Psoas muscle (tissue), 8 donors: Measurements from ENCODE around the gene SCN5A. TPM values are rescaled to one million over a fixed set of nuclear protein-coding genes. Genes with fewer than 3 reads are reported as not detected.
A peak's percentile ranks its signal among the peaks of the same experiment; 100 is the strongest.

Experiments
- ATAC-seq, 4 donors: fragments of 200-7000 bp; cut with Tn5 transposase; one replicate each; pipeline ENCODE4 v1.9.1; 2020; ENCODE audit warnings: moderate library complexity in 3 of 4, mild to moderate bottlenecking in 2 of 4
- DNase-seq, 2 donors: peaks; one replicate each; pipeline ENCODE4 v3.0.0-alpha.2; 2020
- H3K27ac ChIP-seq: fragments of 200-600 bp; one replicate; pipeline ENCODE4 v1.8.0; 2022
- H3K27me3 ChIP-seq, 3 donors: fragments of 200-600 bp in 1 of 3; one replicate each; pipeline versions ENCODE4 v1.6.1 to v1.8.0; 2013 to 2022; ENCODE audit warnings: low read length in 2 of 3, mild to moderate bottlenecking in 2 of 3, moderate library complexity in 1 of 3; ENCODE audit not compliant: insufficient read depth in 3 of 3
- H3K36me3 ChIP-seq, 2 donors: fragments of 200-600 bp in 1 of 2; one replicate each; pipeline versions ENCODE4 v1.6.1 to v1.8.0; 2013 to 2022; ENCODE audit warnings: low read depth in 1 of 2, mild to moderate bottlenecking in 1 of 2, moderate library complexity in 1 of 2; ENCODE audit not compliant: insufficient read depth in 1 of 2
- H3K4me1 ChIP-seq: fragments of 200-600 bp; one replicate; pipeline ENCODE4 v1.8.0; 2022
- H3K4me3 ChIP-seq: fragments of 200-600 bp; one replicate; pipeline ENCODE4 v1.8.0; 2022; ENCODE audit warnings: mild to moderate bottlenecking
- H3K9me3 ChIP-seq: fragments of 200-600 bp; one replicate; pipeline ENCODE4 v1.8.0; 2022
- WGBS, 3 donors: extraction: QIAGEN DNeasy Blood & Tissue Kit; methylation state at CpG; one replicate each; pipeline versions ENCODE4 v1.1.6 to v1.1.7; 2013; 5-methylcytosine and 5-hydroxymethylcytosine counted together
- intact Hi-C, 2 donors: fragments of 100-400 bp; cut with DNase I; formaldehyde crosslinking; loops; one replicate each; pipeline versions ENCODE4 v1.11.0 to v1.14.2; 2022
- polyA plus RNA-seq, 3 donors: library from polyadenylated mRNA; stranded (reverse); fragments of 200-250 nt; gene quantifications; one replicate each; pipeline ENCODE4 v1.2.3, GENCODE V29; 2013
- total RNA-seq, 4 donors: library from RNA; stranded (reverse); fragmentation: NEBNext Ultra II Directional in 2 of 4; extraction: Animal tissue kit (Norgen Biotek cat#: 25700) in 2 of 4; gene quantifications; one replicate each; pipeline versions ENCODE4 v1.2.1 to v1.2.4, GENCODE V29; 2021 to 2023
- TF ChIP-seq, protein P1 (sequence below): fragments of 200-600 bp; IDR thresholded peaks from one replicate; pipeline ENCODE4 v1.8.0; 2022; ENCODE audit warnings: antibody characterized with exemption
- donor health status: healthy with polysubstance abuse.
- donor health status: DM: no; HTN: no; CAD: no; lungs with moderate emphysema.
- donor health status: Bipolar disorder and iron deficiency.
- donor health status: healthy.
- donor health status: DM: yes; HTN: yes; CAD: no.
- donor health status: DM: no; HTN: no; CAD: no.
- donor health status: DM: no; HTN: no; CAD: no.
- donor health status: DM: yes; HTN: yes; CAD: no.

The SCN5A gene
- total and polyA plus RNA-seq, 7 donors: 0.17 to 34.2 (median 5.7) TPM

DNA sequence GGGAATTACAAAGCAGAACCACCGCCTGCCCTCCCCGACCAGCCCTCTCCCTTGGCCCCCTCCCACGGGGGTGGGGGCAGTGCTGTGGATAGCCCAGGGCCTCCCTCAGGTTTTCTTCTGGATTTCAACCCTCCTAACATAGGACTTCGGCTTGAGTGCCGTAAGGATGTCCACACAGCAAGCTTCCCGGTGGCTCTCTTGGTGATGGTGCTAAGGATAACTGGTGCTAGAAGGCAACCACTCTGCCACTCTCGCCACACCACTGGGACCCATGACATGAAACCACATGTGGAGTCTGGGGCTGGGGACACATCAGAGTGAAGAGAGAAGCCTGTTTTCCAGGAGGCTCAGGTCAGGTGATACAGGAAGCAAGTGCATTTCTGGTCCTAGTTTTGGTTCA is 35.4 kb downstream of the SCN5A start:
- intact Hi-C loops: no loop called here
- H3K4me1 ChIP-seq: no peaks in the 10 kb centered on the region
- ATAC-seq: no peak
- H3K9me3 ChIP-seq: no peaks in the 10 kb centered on the region
- DNase-seq: peak in 1 of 2 donors; percentile 6
- 85% methylated on average over 7 of the region's 7 CpGs for WGBS, 3 donors
- H3K36me3 ChIP-seq: no peaks in the 10 kb centered on the region
- TF ChIP-seq, protein P1, sequence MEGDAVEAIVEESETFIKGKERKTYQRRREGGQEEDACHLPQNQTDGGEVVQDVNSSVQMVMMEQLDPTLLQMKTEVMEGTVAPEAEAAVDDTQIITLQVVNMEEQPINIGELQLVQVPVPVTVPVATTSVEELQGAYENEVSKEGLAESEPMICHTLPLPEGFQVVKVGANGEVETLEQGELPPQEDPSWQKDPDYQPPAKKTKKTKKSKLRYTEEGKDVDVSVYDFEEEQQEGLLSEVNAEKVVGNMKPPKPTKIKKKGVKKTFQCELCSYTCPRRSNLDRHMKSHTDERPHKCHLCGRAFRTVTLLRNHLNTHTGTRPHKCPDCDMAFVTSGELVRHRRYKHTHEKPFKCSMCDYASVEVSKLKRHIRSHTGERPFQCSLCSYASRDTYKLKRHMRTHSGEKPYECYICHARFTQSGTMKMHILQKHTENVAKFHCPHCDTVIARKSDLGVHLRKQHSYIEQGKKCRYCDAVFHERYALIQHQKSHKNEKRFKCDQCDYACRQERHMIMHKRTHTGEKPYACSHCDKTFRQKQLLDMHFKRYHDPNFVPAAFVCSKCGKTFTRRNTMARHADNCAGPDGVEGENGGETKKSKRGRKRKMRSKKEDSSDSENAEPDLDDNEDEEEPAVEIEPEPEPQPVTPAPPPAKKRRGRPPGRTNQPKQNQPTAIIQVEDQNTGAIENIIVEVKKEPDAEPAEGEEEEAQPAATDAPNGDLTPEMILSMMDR: no peak
- H3K27me3 ChIP-seq: no peaks in the 10 kb centered on the region
- H3K4me3 ChIP-seq: no peak overlapping the region
- no peak overlapping the region for H3K27ac ChIP-seq

DNA sequence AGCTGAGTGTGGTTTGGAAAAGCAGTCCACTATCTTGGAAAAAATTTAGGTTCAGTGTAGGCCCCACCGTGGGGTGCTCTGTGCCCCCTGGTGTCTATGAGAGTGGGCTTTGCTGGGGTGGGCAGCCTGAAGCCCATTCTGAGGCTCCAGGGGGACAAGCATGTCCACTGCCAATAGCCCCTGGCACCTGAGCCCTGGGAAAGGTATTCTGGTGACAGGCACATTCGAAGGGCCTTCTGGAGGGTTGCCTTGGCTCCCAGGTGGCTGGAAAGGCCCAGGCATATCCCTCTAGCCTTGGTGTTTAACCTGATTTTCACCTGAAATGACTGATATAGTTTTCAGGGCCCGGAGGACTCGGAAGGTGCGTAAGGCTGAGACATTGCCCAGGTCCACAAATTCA is 36.1 kb downstream of the SCN5A start:
- DNase-seq: peak in 1 of 2 donors; percentile 3
- 89 to 94% (median 93%) methylated on average over 5 of the region's 5 CpGs for WGBS, 3 donors

DNA sequence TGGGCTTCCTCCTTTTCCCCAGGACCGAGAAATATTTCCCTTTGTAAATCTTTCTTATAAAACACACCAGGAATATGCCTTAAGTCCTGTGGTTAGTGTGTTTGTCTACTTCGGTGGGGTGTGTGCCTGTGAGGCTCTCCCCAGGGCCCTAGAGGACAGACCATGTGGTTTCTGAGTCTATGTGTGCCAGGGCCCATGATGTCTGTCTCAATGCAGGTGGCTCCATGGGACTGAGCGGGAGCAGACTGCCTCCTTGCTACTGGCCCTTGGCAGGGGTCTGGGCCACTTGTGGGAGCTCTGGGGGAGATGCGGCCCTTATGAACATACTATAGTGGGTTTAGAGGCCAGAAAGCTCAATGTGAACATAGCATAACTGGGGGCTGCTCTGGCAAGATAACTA is 37.6 kb downstream of the SCN5A start:
- H3K27me3 ChIP-seq: no peaks in the 10 kb centered on the region
- intact Hi-C loops: no loop called here
- no peak overlapping the region for H3K27ac ChIP-seq
- TF ChIP-seq, protein P1: no peak
- H3K9me3 ChIP-seq: no peaks in the 10 kb centered on the region
- DNase-seq (peak in 1 of 2 donors; percentile 8), ATAC-seq (no peak)
- no peaks in the 10 kb centered on the region for H3K36me3 ChIP-seq
- H3K4me3 ChIP-seq: no peak overlapping the region
- no peaks in the 10 kb centered on the region for H3K4me1 ChIP-seq
- WGBS, 3 donors: 82 to 93% (median 83%) methylated on average over 4 of the region's 4 CpGs

More for the DNA sequence above, 36.1 kb downstream of the SCN5A start:
- Histone ChIP-seq H3K9me3 (no peaks in the 10 kb centered on the region), H3K27ac (no peak overlapping the region), H3K4me1 (no peaks in the 10 kb centered on the region), H3K36me3 (no peaks in the 10 kb centered on the region), H3K27me3 (no peaks in the 10 kb centered on the region), H3K4me3 (no peak overlapping the region)
- no peak for ATAC-seq
- TF ChIP-seq, protein P1: no peak
- intact Hi-C loops: no loop called here

DNA sequence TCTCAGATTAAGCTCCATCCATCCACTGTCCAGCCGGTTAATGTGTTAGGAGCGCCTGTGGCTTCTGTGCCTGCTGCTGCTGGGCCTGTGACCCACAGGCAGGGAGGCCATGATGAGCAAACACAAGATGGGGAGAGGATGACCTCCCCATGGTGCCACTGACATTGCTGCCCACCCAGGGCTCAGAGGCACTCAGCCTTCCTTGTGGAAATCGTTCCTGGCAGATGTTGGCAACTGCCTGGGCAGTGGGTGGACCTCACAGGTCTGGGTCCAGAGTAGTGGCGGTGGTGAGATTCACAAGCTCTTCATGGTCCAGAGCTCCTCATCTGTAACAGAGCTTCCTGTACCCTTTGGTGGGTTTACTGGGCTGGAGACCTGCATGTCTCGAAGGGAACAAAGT is 38.6 kb downstream of the SCN5A start:
- no peaks in the 10 kb centered on the region for H3K4me1 ChIP-seq
- WGBS, 3 donors: 90 to 92% (median 91%) methylated on average over 5 of the region's 5 CpGs
- no peaks in the 10 kb centered on the region for H3K27me3 ChIP-seq
- no peak overlapping the region for H3K4me3 ChIP-seq
- ATAC-seq (no peak), DNase-seq (peak in 1 of 2 donors; percentile 21)
- TF ChIP-seq, protein P1: no peak
- intact Hi-C loops: no loop called here
- H3K9me3 ChIP-seq: no peaks in the 10 kb centered on the region
- no peaks in the 10 kb centered on the region for H3K36me3 ChIP-seq
- no peak overlapping the region for H3K27ac ChIP-seq

- no peak overlapping the region for H3K4me3 ChIP-seq
- no peak overlapping the region for H3K27ac ChIP-seq
- TF ChIP-seq, protein P1: no peak
- no peaks in the 10 kb centered on the region for H3K4me1 ChIP-seq
- intact Hi-C loops: no loop called here
- H3K36me3 ChIP-seq: no peaks in the 10 kb centered on the region
- peak in 1 of 2 donors; percentile 12 for DNase-seq
- H3K9me3 ChIP-seq: no peaks in the 10 kb centered on the region
- no peaks in the 10 kb centered on the region for H3K27me3 ChIP-seq
- no peak for ATAC-seq
- 94 to 95% (median 95%) methylated on average over 5 to 6 of the region's 6 CpGs for WGBS, 3 donors
Observed at GRCh38 chr3:38610436-38610835, 39.1 kb downstream of the SCN5A start.
